ENCODE data around the gene SLC25A4.
"Not testable (repeated sequence)": the region's sequence is repeated elsewhere in the genome, so short reads cannot be mapped to it uniquely, and the experiment has no call there.

Gene SLC25A4

GRCh38 chr4:185186769-185187168 is 43.7 kb downstream of the SLC25A4 start:
- DNase-seq: no peak

GRCh38 chr4:185189606-185190305 is 46.7 kb downstream of the SLC25A4 start:
- DNase-seq: no peak

- no peak for DNase-seq
Measured at GRCh38 chr4:185190306-185190856, 47.3 kb downstream of the SLC25A4 start.

GRCh38 chr4:185192059-185192458 is 49.0 kb downstream of the SLC25A4 start:
- DNase-seq: no peak

- DNase-seq: no peak
Measured at GRCh38 chr4:185194924-185195888, 52.1 kb downstream of the SLC25A4 start.

- DNase-seq: no peak
Measured at GRCh38 chr4:185196437-185196836, 53.4 kb downstream of the SLC25A4 start.

GRCh38 chr4:185198189-185198588 is 55.1 kb downstream of the SLC25A4 start:
- DNase-seq: not testable (repeated sequence)

All from NCI-H146 (cell line).